Measurements from ENCODE around the gene SMAD9.

SMAD9 gene

GRCh38 chr13:36859259-36859658 lies 60.8 kb downstream of the SMAD9 start:
- no peak for DNase-seq (ENCODE audit: extremely low spot score)
- ChIA-PET CTCF (interaction anchor here (0.8 to 1.8 kb wide), 6 partner anchors 8 to 185 kb away, joined by 3 to 15 read pairs (median 4); no protein-coding TSS in a partner anchor), POLR2A (no interaction called here)
- no peak for TF ChIP-seq ARNT (IDR thresholded peaks at IDR 0.05)
- no peak for TF ChIP-seq SUZ12 (IDR thresholded peaks at IDR 0.05)
- TF ChIP-seq FOXA1 (IDR thresholded peaks at IDR 0.05) = no peak
- no peak for TF ChIP-seq FOXK2 (IDR thresholded peaks at IDR 0.05)
- TF ChIP-seq BHLHE40 (IDR thresholded peaks at IDR 0.05; ENCODE audit: borderline replicate concordance) = no peak
- TF ChIP-seq NFRKB (IDR thresholded peaks at IDR 0.05) = no peak
- no peak for TF ChIP-seq L3MBTL2 (conservative IDR thresholded peaks at IDR 0.05)
- TF ChIP-seq ELF4 (IDR thresholded peaks at IDR 0.05) = no peak
- TF ChIP-seq CTBP1 (IDR thresholded peaks at IDR 0.05; ENCODE audit: borderline replicate concordance) = no peak
- no peak for TF ChIP-seq HDGF (IDR thresholded peaks at IDR 0.05; ENCODE audit: borderline replicate concordance)
- TF ChIP-seq ZNF384 (IDR thresholded peaks at IDR 0.05) = no peak
- TF ChIP-seq PKNOX1 (IDR thresholded peaks at IDR 0.05) = no peak
- TF ChIP-seq TARDBP (IDR thresholded peaks at IDR 0.05) = no peak
- TF ChIP-seq FOXM1 (IDR thresholded peaks at IDR 0.05; ENCODE audit: borderline replicate concordance) = no peak

GRCh38 chr13:36858290-36858689 lies 61.7 kb downstream of the SMAD9 start:
- TF ChIP-seq FOXK2 (IDR thresholded peaks at IDR 0.05) (no peak), BHLHE40 (IDR thresholded peaks at IDR 0.05; ENCODE audit: borderline replicate concordance) (no peak), CTBP1 (IDR thresholded peaks at IDR 0.05; ENCODE audit: borderline replicate concordance) (no peak), PKNOX1 (IDR thresholded peaks at IDR 0.05) (no peak), HDGF (IDR thresholded peaks at IDR 0.05; ENCODE audit: borderline replicate concordance) (no peak), LEF1 (IDR thresholded peaks at IDR 0.05; ENCODE audit: borderline replicate concordance) (no peak), NFRKB (IDR thresholded peaks at IDR 0.05) (no peak), FOXA1 (IDR thresholded peaks at IDR 0.05) (no peak), TARDBP (IDR thresholded peaks at IDR 0.05) (no peak), SP1 (IDR thresholded peaks at IDR 0.05) (no peak), L3MBTL2 (conservative IDR thresholded peaks at IDR 0.05) (no peak), FOXM1 (IDR thresholded peaks at IDR 0.05; ENCODE audit: borderline replicate concordance) (no peak)
- ChIA-PET CTCF (interaction anchor here (0.8 to 1.8 kb wide), 7 partner anchors 8 to 186 kb away, joined by 3 to 15 read pairs (median 4); no protein-coding TSS in a partner anchor), POLR2A (interaction anchor here (1.2 kb wide), 1 partner anchor 61 kb away, joined by 3 read pairs; the partner anchor contains the start of gene SMAD9)
- peak; percentile 59 for DNase-seq (ENCODE audit: extremely low spot score)

GRCh38 chr13:36857253-36857652 lies 62.8 kb downstream of the SMAD9 start:
- TF ChIP-seq ARNT (IDR thresholded peaks at IDR 0.05) (no peak), ZNF384 (IDR thresholded peaks at IDR 0.05) (no peak)
- no peak for DNase-seq (ENCODE audit: extremely low spot score)
- CTCF ChIA-PET = interaction anchor here (1.8 kb wide), 1 partner anchor 123 kb away, joined by 15 read pairs; no protein-coding TSS in a partner anchor
- POLR2A ChIA-PET = interaction anchor here (0.7 kb wide), 1 partner anchor 128 kb away, joined by 3 read pairs; no protein-coding TSS in a partner anchor

- DNase-seq (ENCODE audit: extremely low spot score) = peak; percentile 23
- ChIA-PET POLR2A (interaction anchor here (0.8 kb wide), 1 partner anchor 149 kb away, joined by 5 read pairs; no protein-coding TSS in a partner anchor), CTCF (interaction anchor here (1.9 kb wide), 1 partner anchor 130 kb away, joined by 8 read pairs; no protein-coding TSS in a partner anchor)
- TF ChIP-seq CTBP1 (IDR thresholded peaks at IDR 0.05; ENCODE audit: borderline replicate concordance) (no peak), SP1 (IDR thresholded peaks at IDR 0.05) (no peak), BHLHE40 (IDR thresholded peaks at IDR 0.05; ENCODE audit: borderline replicate concordance) (no peak), FOXM1 (IDR thresholded peaks at IDR 0.05; ENCODE audit: borderline replicate concordance) (no peak), HDGF (IDR thresholded peaks at IDR 0.05; ENCODE audit: borderline replicate concordance) (no peak), PKNOX1 (IDR thresholded peaks at IDR 0.05) (no peak), LEF1 (IDR thresholded peaks at IDR 0.05; ENCODE audit: borderline replicate concordance) (no peak), SUZ12 (IDR thresholded peaks at IDR 0.05) (no peak), FOXK2 (IDR thresholded peaks at IDR 0.05) (no peak), ELF4 (IDR thresholded peaks at IDR 0.05) (no peak), L3MBTL2 (conservative IDR thresholded peaks at IDR 0.05) (no peak), TARDBP (IDR thresholded peaks at IDR 0.05) (no peak), ZNF384 (IDR thresholded peaks at IDR 0.05) (no peak), ARNT (IDR thresholded peaks at IDR 0.05) (no peak), FOXA1 (IDR thresholded peaks at IDR 0.05) (no peak)
Measured at GRCh38 chr13:36850790-36851438, 69.1 kb downstream of the SMAD9 start.

- POLR2A ChIA-PET = interaction anchor here (1.0 kb wide), 1 partner anchor 152 kb away, joined by 3 read pairs; no protein-coding TSS in a partner anchor
- CTCF ChIA-PET = interaction anchor here (0.9 to 1.6 kb wide), 2 partner anchors 133 to 134 kb away, joined by 4 to 8 read pairs; no protein-coding TSS in a partner anchor
- DNase-seq (ENCODE audit: extremely low spot score) = no peak
- TF ChIP-seq NFRKB (IDR thresholded peaks at IDR 0.05) (no peak), BHLHE40 (IDR thresholded peaks at IDR 0.05; ENCODE audit: borderline replicate concordance) (no peak), ZNF384 (IDR thresholded peaks at IDR 0.05) (no peak), FOXA1 (IDR thresholded peaks at IDR 0.05) (no peak), SUZ12 (IDR thresholded peaks at IDR 0.05) (no peak), HDGF (IDR thresholded peaks at IDR 0.05; ENCODE audit: borderline replicate concordance) (no peak), CTBP1 (IDR thresholded peaks at IDR 0.05; ENCODE audit: borderline replicate concordance) (no peak), TARDBP (IDR thresholded peaks at IDR 0.05) (no peak), PKNOX1 (IDR thresholded peaks at IDR 0.05) (no peak), ELF4 (IDR thresholded peaks at IDR 0.05) (no peak), SP1 (IDR thresholded peaks at IDR 0.05) (no peak), L3MBTL2 (conservative IDR thresholded peaks at IDR 0.05) (no peak), FOXM1 (IDR thresholded peaks at IDR 0.05; ENCODE audit: borderline replicate concordance) (no peak), FOXK2 (IDR thresholded peaks at IDR 0.05) (no peak), ARNT (IDR thresholded peaks at IDR 0.05) (no peak), LEF1 (IDR thresholded peaks at IDR 0.05; ENCODE audit: borderline replicate concordance) (no peak)
Measured at GRCh38 chr13:36848199-36848982, 71.6 kb downstream of the SMAD9 start.

Measured in HEK293T (cell line).